Testis (tissue), 3 donors: Measurements from ENCODE around the gene ST8SIA5. TPM values are rescaled to one million over a fixed set of nuclear protein-coding genes. Genes with fewer than 3 reads are reported as not detected.

ENCODE experiments used
- DNase-seq: peaks from one replicate; pipeline ENCODE4 v3.0.0-alpha.2; 2019
- H3K27ac ChIP-seq, 2 donors: fragments of 200-600 bp; sonication (generic); one replicate each; pipeline ENCODE4 v1.5.1; 2019
- H3K27me3 ChIP-seq: fragments of 200-600 bp; sonication (generic); one replicate; pipeline ENCODE4 v1.5.1; 2019
- H3K36me3 ChIP-seq: fragments of 200-600 bp; sonication (generic); one replicate; pipeline ENCODE4 v1.5.1; 2017; ENCODE audit warnings: low read depth; ENCODE audit errors: missing control alignments
- H3K4me1 ChIP-seq: fragments of 200-600 bp; sonication (generic); one replicate; pipeline ENCODE4 v1.5.1; 2019
- H3K4me3 ChIP-seq, 2 donors: fragments of 200-600 bp; sonication (generic); one replicate each; pipeline ENCODE4 v1.5.1; 2017 to 2019
- H3K9me3 ChIP-seq: fragments of 200-600 bp; sonication (generic); one replicate; pipeline ENCODE4 v1.5.1; 2017
- CTCF ChIP-seq, 3 experiments: fragments of 450-650 bp in 2 of 3; fragments of 200-600 bp in 1 of 3; sonication (generic) in 1 of 3; IDR thresholded peaks; one replicate each; pipeline ENCODE4 v1.5.1; 2016 to 2019; ENCODE audit warnings: antibody characterized with exemption in 3 of 3, mild to moderate bottlenecking in 2 of 3, moderate library complexity in 1 of 3
- POLR2A ChIP-seq: fragments of 450-650 bp; IDR thresholded peaks from one replicate; pipeline ENCODE4 v1.6.1; 2017; ENCODE audit warnings: antibody characterized with exemption, mild to moderate bottlenecking, moderate library complexity
- WGBS, 2 donors: methylation state at CpG; one replicate each; pipeline ENCODE4 v1.1.5; 2018; 5-methylcytosine and 5-hydroxymethylcytosine counted together
- intact Hi-C: fragments of 100-400 bp; cut with DNase I; formaldehyde crosslinking; loops from one replicate; pipeline ENCODE4 v1.15.1; 2023; ENCODE audit warnings: low total_unique reads
- polyA plus RNA-seq: library from polyadenylated mRNA; stranded (reverse); fragments of 350-450 nt; fragmentation: Illumina TruSeq; extraction: RNeasy Lipid Tissue Mini Kit (QIAGEN cat#74804); gene quantifications from one replicate; pipeline ENCODE4 v1.2.3, GENCODE V29; 2014; ENCODE audit warnings: low read depth, low replicate concordance; ENCODE audit not compliant: insufficient read depth
- total RNA-seq, 2 donors: library from RNA; depleted of rRNA; stranded (reverse); fragments of >200 nt; gene quantifications; one replicate each; pipeline ENCODE4 v1.2.3, GENCODE V29; 2016

The ST8SIA5 gene
- total and polyA plus RNA-seq, 3 donors from 2014 or later: 1.3 to 2.1 (median 1.6) TPM

- H3K4me3 ChIP-seq: no peak overlapping the region
- no peak overlapping the region for H3K27ac ChIP-seq
- no peaks in the 10 kb centered on the region for H3K36me3 ChIP-seq
- no peaks in the 10 kb centered on the region for H3K9me3 ChIP-seq
- TF ChIP-seq POLR2A: no peak
- no peaks in the 10 kb centered on the region for H3K27me3 ChIP-seq
- WGBS, 2 donors: 28 to 40% methylated on average over 10 of the region's 10 CpGs
- DNase-seq: no peak
- intact Hi-C loops: no loop called here
- H3K4me1 ChIP-seq: peaks cover 7% of the 10 kb centered on the region
These were observed 38.1 kb downstream of the ST8SIA5 start for GRCh38 chr18:46718501-46719341.

- no peak for DNase-seq
These were observed 40.0 kb downstream of the ST8SIA5 start for GRCh38 chr18:46716827-46717226.

GRCh38 chr18:46716336-46716735 lies 40.5 kb downstream of the ST8SIA5 start:
- no peak overlapping the region for H3K4me3 ChIP-seq
- no peak for DNase-seq
- no peaks in the 10 kb centered on the region for H3K27me3 ChIP-seq
- H3K36me3 ChIP-seq: no peaks in the 10 kb centered on the region
- no peaks in the 10 kb centered on the region for H3K9me3 ChIP-seq
- no peak overlapping the region for H3K27ac ChIP-seq
- intact Hi-C loops: no loop called here
- no peak for TF ChIP-seq POLR2A
- no peak for TF ChIP-seq CTCF (IDR thresholded peaks at IDR 0.05)
- 94 to 100% methylated on average over 4 to 5 of the region's 5 CpGs for WGBS, 2 donors
- peaks cover 22% of the 10 kb centered on the region for H3K4me1 ChIP-seq

More at GRCh38 chr18:46716827-46717226, 40.0 kb downstream of the ST8SIA5 start:
- Histone ChIP-seq H3K27ac (no peak overlapping the region), H3K4me1 (peaks cover 17% of the 10 kb centered on the region), H3K9me3 (no peaks in the 10 kb centered on the region), H3K4me3 (no peak overlapping the region), H3K36me3 (no peaks in the 10 kb centered on the region), H3K27me3 (no peaks in the 10 kb centered on the region)
- intact Hi-C loops: no loop called here
- WGBS, 2 donors: 89 to 100% methylated on average over 2 of the region's 2 CpGs
- no peak for TF ChIP-seq CTCF (IDR thresholded peaks at IDR 0.05)
- TF ChIP-seq POLR2A: no peak

- H3K27ac ChIP-seq: no peak overlapping the region
- no peaks in the 10 kb centered on the region for H3K9me3 ChIP-seq
- intact Hi-C loops: no loop called here
- no peak for TF ChIP-seq POLR2A
- no peak for TF ChIP-seq CTCF (IDR thresholded peaks at IDR 0.05)
- no peak for DNase-seq
- H3K4me1 ChIP-seq: peaks cover 23% of the 10 kb centered on the region
- no peaks in the 10 kb centered on the region for H3K36me3 ChIP-seq
- H3K4me3 ChIP-seq: no peak overlapping the region
- H3K27me3 ChIP-seq: no peaks in the 10 kb centered on the region
- WGBS, 2 donors: 78 to 98% methylated on average over 5 of the region's 5 CpGs
These were observed 41.8 kb downstream of the ST8SIA5 start for GRCh38 chr18:46715062-46715461.

GRCh38 chr18:46712406-46712805 lies 44.4 kb downstream of the ST8SIA5 start:
- Histone ChIP-seq H3K4me3 (no peak overlapping the region), H3K9me3 (no peaks in the 10 kb centered on the region), H3K4me1 (peaks cover 17% of the 10 kb centered on the region), H3K27me3 (no peaks in the 10 kb centered on the region), H3K36me3 (no peaks in the 10 kb centered on the region), H3K27ac (no peak overlapping the region)
- intact Hi-C loops: no loop called here
- WGBS, 2 donors: 37 to 44% methylated on average over 5 of the region's 5 CpGs
- peak; percentile 38 for DNase-seq
- TF ChIP-seq CTCF (IDR thresholded peaks at IDR 0.05) (no peak), POLR2A (no peak)
